OCI-LY3 (cell line): Measurements from ENCODE around the gene AGAP1.

Experiments
- CTCF ChIP-seq: fragments of 200-600, 300-600 bp; sonication (generic); IDR thresholded peaks from 2 replicates; pipeline ENCODE4 v1.5.1; 2014; ENCODE audit warnings: antibody characterized with exemption, low read length, low read depth
- EZH2phosphoT487 ChIP-seq: fragments of 200-600 bp; shearing (Covaris generic); IDR thresholded peaks from 2 replicates; pipeline ENCODE4 v1.6.1; 2018; ENCODE audit warnings: antibody characterized with exemption, mixed run types, low read depth

- no peak for TF ChIP-seq CTCF
- no peak for TF ChIP-seq EZH2phosphoT487
Measured at GRCh38 chr2:236093134-236093533, 599.3 kb downstream of the AGAP1 start.
